Daoy (cell line): ENCODE measurements around the gene DIP2C. TPM values are rescaled to one million over a fixed set of nuclear protein-coding genes. Genes with fewer than 3 reads are reported as not detected.
"Not testable (repeated sequence)": the region's sequence is repeated elsewhere in the genome, so short reads cannot be mapped to it uniquely, and the experiment has no call there.

Experiments used
- DNase-seq: peaks from one replicate; pipeline ENCODE4 v3.0.0-alpha.2; 2015; ENCODE audit warnings: low read depth
- total RNA-seq: library from RNA; depleted of rRNA; stranded (reverse); fragments of >200 nt; shearing (Covaris generic); gene quantifications from 2 replicates; pipeline ENCODE4 v1.2.3, GENCODE V29; 2014

Gene DIP2C
- total RNA-seq, 1 experiment from 2014 or later, result 2.7 TPM

DNA sequence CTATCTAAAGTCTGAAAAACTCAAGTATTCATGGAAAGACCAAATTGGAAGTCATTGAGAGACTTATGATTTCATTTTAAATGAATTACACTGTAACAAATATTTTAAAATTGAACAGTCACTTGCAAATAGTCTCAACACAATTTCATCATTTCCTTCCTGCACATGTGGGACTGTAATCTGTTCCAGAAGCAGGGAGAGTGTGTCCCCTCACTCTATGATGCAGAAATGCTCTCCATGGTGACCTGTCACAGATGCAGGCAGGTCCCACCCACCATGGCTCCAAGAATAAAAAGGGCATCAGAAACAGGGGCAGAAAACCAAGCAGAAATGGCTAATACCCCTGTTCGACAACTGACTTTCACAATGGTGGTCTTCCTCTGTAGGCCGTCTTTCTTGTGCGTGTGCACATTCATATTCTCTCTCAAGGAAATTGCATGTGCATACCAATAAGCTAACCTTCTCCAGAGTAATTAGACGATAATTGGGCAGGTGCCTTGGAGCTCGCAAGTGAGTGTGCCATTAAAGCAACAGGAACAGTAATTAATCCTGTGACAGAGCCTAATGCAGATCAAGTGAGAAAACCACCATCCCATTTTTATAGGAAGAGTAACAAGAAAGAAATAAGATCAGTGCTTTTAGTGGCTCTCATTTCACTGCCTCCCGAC, 383.3 kb downstream of the DIP2C start:
- no peak for DNase-seq

DNA sequence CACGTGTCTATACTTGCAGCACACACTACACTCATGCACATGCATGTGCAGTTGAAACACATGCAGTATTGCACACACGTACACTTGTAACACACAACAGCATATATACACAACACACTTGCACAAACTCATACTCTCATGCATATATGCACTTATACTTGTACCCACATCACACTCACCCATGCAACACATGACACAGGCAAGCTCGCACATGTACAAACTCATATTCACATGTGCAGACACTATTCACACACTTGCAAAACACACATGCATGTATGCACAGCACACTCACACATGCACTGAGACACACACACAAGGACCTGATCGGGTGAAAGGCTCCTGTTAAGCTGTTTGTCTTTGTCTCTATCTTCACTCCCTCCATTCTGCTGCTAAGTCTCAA, 384.4 kb downstream of the DIP2C start:
- no peak for DNase-seq

DNA sequence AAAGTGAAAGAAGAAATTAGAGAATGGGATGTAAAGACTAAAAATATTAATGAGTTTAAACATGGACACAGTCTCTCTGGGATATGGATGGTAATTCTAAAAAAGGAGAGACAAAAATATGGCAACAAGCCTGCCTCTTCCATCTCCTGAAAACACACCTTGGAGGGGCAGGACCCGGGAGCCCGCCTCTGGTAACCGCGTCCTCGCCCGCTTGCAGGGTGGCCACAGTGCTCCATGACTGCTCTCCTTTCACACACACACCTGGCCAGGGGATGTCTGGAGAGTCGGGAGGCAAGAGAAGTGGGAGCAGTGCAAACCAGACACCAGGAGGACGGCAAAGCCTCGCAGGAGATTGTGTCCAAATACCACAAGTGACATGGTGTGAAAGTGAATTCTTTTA, 387.9 kb downstream of the DIP2C start:
- DNase-seq, result no peak

DNA sequence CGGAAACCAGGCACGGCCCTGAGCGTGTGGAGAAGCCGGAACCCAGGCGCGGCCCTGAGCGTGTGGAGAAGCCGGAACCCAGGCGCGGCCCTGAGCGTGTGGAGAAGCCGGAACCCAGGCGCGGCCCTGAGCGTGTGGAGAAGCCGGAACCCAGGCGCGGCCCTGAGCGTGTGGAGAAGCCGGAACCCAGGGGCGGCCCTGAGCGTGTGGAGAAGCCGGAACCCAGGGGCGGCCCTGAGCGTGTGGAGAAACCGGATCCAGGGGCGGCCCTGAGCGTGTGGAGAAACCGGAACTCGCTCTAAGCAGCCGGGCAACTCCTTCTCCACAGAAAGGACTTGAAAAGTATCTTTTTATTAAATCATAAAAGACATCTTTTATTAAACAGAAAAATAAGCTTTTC, 388.9 kb downstream of the DIP2C start:
- DNase-seq, result not testable (repeated sequence)

DNA sequence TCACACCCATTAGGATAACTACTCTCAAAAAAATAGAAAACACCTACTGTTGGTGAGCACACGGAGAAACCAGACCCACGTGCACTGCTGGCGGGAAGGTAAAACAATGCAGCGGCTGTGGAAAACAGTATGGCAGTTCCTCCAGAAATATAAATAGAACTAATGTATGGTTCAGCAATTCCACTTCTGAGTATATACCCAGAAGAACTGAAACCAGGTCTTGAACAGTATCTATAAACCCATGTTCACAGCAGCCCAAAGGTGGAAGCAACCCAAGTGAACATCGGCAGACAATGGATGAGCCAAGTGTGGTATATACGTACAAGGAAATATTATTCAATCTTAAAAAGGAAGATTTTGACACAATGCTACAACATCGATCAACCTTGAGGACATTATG, 389.5 kb downstream of the DIP2C start:
- DNase-seq, result no peak

DNA sequence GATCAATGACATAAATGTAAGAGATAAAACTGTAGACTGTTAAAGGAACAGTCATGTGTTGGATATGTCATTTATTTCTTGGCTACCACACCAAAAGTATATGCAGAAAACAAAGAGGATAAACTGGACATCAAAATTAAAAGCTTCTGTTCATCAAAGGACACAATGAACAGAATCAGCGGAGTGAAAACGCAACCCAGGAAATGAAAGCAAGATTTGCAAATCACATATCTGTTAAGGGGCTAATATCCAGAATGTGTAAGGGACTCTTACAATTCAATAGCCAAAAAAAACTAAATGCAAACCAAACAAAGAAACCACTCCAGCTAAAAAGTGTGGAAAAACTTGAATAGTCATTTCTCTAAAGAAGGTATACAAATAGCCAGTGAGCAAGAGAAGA, 390.0 kb downstream of the DIP2C start:
- no peak for DNase-seq

DNA sequence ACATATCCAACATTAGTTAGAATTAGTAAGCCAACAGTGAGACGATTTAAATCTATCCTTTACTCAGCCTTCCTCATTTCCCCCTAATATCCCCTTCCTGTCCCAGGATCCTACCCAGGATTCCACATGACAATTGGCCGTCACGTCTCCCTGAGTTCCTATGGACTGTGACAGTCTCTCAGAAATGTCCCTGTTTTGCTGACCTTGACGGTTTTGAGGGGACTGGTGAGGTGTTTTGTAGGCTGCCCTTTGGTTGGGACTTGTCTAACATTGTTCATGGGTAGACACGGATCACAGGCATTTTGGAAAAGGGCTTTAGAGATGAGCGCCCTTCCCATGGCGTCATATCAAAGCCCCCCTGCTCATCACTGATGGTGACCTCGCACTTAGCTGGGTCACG, 391.4 kb downstream of the DIP2C start:
- DNase-seq, result no peak

DNA sequence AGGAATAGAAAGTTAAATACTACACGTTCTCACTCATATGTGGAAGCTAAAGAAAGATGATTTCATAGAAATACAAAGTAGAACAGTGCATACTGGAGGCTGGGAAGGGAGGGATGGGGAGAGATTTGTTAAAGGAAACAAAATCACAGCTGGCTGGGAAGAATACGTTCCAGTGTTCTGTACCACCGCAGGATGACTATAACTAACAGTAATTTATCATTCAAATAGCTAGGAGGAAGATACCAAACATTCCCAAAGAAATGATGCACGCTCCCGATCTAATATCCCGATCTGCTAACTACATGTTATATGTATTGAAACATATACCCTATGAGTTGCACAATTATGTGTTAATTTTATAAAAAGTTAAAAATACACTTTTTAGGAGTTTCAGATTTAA, 391.9 kb downstream of the DIP2C start:
- no peak for DNase-seq

DNA sequence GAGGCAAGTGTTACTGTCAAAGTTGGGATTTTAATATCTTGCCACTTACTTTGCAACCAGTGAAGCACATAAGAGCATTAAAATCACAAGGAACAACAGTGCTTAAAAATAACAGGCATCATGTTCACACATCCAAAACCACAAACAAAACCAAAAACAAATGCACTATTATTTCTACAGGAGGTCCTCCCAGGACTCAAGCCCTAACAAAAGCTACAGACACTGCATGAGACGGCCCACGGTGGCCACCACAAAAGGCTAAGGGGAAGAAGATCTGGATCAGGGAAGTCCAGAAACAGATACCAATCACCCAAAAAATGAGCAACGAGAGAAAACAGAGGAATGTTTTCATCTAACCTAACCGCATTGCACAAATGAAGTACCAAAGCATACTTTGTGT, 395.8 kb downstream of the DIP2C start:
- DNase-seq, result no peak

DNA sequence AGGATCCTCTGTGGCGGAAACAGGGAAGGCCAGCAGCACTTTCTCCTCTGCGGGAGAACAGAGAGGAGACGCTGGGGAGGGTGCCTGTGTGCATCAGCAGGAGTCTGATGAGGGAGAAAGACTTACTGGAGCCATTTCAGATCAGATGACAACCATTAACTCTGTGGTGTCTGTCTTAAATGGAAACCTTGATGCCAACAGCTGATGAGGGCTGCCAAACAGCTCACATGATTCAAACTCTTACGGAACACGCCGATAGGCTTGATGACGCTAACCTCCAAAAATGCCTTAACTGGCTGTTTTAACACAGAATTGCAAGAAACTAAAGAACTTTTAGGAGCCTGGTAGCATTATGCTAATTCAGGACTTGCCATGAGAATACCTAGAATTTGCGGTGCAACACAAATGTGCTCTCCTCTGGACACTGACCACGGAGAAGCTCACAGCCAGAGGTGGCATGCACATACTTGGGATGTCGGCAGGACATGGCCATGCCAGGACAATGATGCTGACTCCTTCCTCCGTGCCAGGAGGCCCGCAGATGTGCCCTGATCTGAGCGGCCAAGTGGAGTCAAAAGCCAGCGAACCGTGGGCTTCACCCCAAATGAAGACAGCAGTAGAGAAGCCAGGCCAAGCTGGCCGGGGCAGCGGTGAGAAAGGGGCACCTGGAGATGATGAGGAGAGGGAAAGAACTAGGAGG, 399.3 kb downstream of the DIP2C start:
- DNase-seq, result no peak

DNA sequence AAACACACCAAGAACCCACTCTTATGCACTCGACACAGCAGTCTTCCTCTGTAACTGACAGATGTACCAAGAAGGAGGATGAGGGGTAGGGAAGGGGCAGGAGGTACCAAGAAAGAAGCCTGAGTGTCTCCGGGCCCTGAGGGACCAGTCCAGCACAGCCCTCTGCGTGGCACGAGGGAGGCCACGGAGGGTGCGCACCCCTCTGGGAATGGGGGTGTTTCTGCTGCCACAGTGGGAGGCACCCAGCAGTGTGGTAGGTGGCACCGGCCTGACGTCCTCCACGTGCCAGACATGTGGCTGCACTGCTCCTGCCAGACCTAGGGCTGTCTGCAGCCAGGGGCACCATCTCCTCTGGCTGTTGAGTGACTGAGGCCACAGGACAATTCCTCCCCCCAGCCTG, 399.9 kb downstream of the DIP2C start:
- no peak for DNase-seq

DNA sequence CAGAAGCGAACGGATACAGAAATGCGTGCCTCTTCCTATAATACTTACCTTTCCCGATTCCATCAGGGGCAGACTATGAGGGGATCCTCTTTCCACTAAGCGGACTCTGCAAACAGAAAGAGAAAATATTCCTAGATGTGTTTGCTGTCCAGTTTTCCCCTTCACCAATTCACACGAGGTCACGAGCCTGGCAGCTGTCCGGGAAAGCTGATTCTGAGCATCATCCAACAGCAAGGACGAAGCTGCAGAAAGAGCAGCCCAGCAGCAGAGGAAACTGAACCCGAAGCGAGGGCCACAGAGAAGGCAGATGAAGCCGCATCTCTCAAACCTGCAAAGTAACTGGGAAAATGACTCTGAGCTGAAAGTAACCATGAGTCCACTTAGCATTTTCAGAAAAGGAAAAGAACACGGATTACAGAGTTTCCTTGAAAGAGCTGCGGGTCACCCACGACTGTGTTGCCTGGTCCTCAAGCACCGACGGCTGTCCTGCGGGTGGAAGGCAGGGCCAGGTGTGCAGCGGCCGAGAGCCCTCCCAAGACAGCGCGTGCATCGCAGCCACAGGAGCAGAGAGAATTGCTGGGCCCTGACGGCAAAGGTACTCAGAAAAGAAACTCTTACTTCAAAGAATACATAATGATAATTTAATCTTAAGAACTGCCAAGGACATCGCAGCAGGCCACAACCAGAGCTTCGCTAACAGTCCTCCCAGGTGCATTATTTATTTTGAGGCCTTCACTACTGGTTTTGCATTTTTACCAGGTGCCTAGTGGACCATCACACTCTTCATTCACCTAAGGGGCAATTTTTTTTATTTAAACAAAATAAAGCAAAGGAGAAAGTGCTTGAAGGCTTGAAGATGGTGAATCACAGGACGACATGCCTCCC, 400.9 kb downstream of the DIP2C start:
- DNase-seq, result no peak

DNA sequence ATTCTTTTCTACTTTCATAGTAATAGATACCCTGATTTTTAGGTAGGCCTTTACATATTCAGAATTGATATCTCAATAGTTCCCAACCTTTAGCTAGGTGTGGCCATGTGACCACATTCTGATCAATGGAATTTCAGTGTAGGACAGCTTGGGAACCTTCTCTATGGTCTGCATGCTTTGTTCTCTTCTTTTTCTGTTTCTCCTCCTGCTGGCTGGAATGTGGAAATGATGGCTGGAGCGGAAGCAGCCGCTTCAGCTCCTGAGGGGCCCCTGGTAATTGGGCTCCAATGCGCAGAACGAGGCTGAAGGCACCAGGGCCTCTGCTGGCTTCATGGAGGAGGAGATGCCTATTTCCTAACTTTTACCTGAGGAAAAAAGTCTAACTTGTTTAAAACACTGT, 401.7 kb downstream of the DIP2C start:
- DNase-seq, result no peak

DNA sequence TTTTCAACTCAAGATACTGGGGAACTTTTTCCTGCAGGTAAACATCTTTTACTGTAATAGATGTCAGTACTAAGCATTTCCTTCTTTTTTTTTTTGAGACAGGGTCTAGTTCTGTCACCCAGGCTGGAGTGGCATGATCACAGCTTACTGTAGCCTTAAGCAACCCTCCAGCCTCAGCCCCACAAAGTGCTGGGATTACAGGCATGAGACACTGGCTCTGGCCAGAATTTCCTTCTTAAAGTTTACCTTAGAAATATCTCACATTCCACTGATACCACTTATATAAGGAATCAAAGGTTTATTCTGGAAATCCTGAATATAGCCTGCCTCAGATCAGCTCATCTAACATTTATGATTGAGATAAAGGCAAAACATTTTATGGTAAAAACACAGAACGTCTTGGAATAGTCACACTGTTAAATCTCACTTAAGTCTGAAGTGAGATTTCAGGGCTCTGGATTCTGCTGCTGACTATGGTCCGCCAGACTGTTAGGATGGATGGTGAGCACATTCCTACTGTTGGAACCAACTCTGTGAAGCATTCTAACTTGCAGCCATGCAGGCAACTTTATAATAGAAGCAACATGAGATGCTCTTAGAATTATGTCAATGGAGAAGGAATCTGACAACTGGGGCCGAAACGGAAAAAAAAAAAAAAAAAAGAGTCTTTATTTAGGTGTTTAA, 402.3 kb downstream of the DIP2C start:
- DNase-seq, result no peak

DNA sequence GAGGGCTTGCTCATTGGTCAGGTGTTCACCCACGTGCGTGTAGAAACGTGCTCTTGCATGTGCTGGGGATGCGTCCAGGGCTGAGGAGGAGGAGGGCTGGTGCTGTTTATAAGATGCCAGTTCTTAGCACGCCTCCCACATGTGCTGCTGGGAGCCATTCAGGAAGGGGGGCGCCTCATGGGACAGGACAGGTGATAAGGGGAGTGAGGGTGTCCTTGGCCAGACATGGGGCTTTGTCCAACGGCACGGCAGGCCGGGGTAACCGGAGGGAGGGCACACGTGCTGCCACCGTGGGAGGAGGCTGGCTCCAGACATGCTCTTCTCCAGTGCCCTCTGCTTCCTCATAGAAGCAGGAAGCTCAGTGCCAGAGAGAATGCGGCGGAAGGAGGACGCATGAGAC, 404.3 kb downstream of the DIP2C start:
- no peak for DNase-seq

DNA sequence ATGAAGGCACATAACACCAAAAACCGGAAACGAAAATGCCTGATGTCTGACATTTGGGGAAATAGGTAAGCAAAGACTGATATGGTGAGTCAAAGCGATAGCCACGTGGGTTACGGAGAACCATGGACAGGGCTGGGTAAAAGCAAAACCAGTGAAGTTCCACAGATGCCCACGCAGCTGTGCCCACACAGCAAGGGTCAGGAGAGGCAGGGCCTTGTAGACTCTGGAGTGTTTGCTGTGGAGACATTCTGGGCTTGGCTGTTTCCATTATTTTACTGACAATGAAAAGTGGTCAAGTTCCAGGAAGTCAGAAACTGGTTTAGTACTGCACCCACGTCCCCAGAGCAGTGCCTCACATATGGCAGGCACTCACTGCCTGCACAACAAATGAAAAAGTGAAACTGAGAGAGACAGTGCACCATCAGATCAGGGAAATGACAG, 405.5 kb downstream of the DIP2C start:
- DNase-seq, result no peak

DNA sequence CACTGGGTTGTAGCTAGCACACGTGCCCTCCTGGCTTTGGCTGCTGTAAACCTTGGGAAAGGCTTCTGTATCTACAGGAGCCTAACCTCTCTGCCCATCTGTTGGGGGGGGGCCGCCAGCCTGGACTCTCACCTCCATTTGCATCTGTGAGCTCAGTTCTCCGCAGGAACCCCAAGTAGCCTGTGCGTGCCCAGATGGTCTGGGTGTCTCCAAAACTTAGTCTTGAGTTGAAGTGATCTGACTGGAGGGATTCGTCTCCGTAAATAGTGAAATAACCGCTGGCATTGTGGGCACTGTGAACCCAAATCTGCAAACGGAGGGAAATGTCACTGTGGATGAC, 406.4 kb downstream of the DIP2C start:
- no peak for DNase-seq

DNA sequence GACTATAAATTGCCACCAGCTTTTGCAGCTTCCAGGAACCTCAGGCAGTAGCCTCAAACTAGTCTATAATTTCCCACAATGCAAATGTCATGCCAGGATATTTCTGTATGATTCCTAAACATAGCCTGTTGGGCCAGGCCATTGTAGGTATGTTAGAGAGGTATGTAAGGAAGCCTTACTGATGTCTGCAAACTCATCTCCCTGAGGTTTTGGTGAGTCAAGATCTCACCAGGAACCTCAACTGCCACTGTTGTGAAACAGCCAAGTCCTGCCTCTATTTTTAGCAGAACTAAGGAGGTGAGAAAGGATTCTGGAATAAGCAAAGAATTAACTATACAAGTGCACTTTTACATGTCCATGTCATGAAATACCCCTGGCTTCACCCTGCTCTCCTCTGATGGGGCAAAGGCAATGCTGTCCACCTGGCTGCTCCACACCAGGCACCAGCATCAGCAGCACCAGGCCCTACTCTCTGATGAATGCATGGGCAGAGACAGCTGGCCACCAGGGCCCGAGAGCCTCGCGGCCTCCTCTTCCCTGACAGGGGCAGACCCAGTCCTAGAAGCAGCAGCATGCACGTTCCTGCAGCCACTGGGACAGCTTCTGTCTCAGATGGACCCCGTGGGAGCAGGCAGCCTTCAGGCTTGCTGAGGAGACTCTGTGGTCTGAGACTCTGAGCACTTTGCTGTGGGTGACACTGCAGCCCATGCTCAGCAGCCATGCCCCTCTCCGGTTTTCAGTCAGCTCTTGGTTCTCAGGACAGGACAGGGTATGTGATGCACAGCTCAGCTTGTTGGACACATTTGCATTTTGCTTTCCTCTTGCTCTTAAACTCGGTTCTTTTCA, 407.0 kb downstream of the DIP2C start:
- DNase-seq, result no peak

DNA sequence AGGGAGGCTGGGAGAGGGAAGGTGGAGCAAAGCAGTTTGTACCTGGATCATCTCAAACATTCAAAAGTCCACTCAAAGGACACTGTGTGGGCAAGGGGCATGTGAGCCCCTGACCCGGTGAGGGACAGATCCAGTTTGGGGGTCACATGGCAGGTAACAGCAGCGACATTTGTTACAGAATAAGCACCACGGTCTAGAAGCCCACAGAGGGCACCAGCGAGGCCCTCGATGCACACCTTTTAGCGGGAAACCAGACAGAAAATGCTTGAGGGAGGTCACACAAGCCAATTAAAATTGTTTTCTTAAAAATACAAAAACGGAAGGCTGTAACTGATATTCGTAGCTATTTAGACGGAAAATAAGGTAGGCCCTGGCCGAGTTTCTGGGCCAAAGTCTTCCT, 409.8 kb downstream of the DIP2C start:
- DNase-seq, result no peak

DNA sequence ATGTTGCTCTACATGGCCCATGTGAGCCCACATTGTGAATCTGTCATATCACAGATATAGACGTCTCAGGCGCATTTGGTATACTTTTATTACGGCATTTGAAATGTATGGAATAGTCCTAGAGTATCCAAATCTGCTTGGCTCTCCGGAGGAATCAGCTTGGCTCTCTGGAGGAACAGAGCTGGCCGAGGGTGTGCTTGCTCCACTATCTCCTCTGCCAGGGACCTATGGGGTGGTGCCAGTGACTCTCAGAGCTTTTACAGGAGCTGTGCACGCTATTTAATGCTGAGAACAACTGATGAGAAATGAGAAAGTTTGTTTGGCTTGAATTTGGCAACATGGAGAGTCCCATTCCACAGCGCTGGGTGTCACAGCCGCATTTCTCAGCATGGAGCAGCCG, 410.2 kb downstream of the DIP2C start:
- DNase-seq, result no peak

DNA sequence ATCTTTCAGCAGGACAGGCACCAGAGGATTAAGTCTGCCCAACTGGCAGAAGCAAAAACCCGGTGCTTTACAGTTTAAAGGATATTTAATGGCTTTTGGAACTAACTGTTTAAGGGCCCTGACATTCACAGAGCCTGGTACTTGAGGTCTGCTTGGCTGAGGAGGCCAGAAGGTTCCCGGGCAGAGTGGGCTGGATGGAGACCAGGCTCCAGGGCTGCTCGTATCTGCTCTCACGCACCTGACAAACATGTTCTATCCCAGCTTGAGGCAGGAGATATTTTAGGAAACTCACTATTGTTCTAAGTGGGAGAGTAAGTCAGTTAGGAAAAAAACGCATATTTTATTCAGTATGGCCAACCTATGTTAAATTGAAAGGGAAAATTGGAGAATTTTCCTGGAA, 410.8 kb downstream of the DIP2C start:
- no peak for DNase-seq
